KG1 (cell line): ENCODE data around the gene MAGED4.
"Not testable (repeated sequence)": the region's sequence is repeated elsewhere in the genome, so short reads cannot be mapped to it uniquely, and the experiment has no call there.

ENCODE experiments used
- DNase-seq: peaks from one replicate; lab custom pipeline; 2025; lab: John Stamatoyannopoulos, UW

The MAGED4 gene, protein sequence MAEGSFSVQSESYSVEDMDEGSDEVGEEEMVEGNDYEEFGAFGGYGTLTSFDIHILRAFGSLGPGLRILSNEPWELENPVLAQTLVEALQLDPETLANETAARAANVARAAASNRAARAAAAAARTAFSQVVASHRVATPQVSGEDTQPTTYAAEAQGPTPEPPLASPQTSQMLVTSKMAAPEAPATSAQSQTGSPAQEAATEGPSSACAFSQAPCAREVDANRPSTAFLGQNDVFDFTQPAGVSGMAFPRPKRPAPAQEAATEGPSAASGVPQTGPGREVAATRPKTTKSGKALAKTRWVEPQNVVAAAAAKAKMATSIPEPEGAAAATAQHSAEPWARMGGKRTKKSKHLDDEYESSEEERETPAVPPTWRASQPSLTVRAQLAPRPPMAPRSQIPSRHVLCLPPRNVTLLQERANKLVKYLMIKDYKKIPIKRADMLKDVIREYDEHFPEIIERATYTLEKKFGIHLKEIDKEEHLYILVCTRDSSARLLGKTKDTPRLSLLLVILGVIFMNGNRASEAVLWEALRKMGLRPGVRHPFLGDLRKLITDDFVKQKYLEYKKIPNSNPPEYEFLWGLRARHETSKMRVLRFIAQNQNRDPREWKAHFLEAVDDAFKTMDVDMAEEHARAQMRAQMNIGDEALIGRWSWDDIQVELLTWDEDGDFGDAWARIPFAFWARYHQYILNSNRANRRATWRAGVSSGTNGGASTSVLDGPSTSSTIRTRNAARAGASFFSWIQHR

DNA sequence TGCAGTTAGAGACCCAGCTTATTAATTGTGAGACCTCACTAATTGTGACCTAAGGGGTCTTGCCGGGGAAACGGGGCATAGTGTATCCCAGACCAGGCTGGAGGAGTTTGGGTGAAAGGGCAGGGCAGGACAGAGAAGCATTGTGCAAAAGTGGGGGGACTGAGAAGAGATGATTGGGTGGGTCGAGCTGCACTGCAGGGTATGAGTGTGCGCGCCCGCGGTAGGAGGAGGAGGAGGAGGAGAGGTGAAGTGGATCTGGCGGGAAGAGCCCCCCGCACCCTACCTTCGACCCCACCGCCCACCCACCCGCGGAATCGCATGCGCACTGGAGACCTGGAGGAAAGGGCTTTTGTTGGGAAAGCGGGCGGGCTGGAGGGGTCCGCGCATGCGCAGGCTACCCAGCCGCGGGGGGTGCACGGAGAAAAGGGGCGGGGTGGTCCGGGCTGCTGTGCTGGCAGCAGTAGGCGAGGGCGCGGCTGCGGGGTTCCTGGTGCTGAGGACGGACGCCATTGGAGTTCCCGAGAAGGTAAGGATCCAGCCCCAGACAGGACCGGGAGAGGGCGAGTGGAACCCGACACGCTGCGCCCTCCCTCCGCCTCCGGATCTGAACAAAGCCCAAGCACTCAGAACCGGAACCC lies at the start of gene MAGED4:
Gene MAGED4 (plus strand): TSS at position 449 of the 638 bp plus-strand sequence. CDS start 1,035 bp downstream, outside the sequence.
- not testable (repeated sequence) for DNase-seq

DNA sequence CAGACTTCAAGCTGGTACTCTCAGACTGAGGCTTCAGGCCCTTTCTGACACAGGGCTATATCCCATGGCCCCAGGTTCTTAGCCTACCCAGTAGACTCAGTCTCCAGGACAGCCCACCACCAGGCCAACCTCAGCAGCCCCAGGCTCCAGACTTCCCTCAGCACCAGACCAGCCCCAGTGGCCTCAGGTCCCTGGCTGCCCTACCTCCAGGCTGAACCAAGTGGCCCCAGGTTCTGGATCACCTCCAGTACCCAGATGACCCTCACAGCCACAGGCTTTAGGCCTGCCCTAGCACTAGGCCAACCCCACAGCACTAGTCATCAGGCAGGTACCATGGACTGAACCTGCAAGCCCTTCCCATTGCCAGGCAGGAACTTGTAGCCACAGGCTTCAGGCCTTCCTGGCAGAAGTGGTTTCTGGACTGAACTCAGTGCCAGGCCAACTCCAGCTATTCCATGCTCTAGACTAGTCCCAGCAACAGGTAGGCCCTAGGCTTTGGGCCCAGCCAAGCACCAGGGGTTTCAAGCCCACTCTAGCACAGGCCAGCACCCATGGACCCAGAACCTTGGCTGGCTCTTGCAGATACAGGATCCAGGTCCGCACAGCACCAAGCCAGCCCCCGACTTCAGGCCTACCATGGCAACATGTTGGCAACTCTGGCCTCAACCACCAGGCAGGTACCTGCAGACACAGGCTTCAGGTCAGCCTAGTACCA lies 45.7 kb upstream of the MAGED4 start:
- DNase-seq = no peak

DNA sequence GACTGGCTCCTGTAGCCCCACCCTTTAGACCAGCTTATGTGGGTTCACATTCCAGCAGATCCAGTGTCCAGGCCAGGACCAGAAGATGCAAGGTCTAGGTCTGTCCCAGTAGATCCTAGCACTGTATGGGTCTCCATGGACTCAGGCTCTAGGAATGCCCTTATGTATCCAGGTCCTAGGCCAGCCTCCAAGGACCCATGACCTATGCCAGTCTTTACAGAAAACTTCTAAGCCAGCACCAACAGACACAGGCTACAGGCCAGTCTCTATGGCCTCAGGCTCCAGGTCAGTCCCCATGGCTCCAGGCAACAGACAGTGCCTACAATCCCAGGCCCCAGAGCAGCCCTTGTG lies 45.2 kb upstream of the MAGED4 start:
- no peak for DNase-seq

DNA sequence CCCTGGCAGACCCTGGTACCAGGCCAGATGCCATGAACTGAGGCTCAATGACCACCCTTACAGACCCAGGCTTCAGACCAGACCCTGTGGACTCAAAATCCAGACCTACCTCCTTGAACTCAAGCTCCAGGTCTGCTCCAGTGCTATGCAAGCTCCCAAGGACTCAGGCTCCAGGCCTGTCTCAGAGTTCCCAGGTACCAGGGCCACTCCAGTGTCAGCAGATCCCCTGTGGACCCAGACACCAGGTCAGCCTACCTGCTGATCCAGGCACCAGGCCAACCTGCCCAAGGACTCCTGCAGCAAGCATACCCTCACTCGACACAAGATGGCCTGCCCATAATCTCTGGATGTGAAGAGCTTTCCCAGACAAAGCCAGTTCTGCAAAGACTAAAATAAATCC lies 44.7 kb upstream of the MAGED4 start:
- no peak for DNase-seq

DNA sequence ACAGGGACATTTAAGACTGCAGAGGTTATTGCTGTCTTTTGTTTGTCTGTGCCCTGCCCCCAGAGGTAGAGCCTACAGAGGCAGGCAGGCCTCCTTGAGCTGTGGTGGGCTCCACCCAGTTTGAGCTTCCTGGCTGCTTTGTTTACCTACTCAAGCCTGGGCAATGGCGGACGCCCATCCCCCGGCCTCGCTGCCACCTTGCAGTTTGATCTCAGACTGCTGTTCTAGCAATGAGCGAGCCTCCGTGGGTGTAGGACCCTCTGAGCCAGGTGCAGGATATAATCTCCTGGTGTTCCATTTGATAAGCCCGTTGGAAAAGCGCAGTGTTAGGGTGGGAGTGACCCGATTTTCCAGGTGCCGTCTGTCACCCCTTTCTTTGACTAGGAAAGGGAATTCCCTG lies 34.0 kb upstream of the MAGED4 start:
- DNase-seq = not testable (repeated sequence)

DNA sequence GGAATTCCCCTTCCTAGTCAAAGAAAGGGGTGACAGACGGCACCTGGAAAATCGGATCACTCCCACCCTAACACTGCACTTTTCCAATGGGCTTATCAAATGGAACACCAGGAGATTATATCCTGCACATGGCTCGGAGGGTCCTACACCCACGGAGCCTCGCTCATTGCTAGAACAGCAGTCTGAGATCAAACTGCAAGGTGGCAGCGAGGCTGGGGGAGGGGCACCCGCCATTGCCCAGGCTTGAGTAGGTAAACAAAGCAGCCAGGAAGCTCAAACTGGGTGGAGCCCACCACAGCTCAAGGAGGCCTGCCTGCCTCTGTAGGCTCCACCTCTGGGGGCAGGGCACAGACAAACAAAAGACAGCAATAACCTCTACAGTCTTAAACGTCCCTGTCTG lies 24.5 kb upstream of the MAGED4 start:
- DNase-seq = not testable (repeated sequence)

DNA sequence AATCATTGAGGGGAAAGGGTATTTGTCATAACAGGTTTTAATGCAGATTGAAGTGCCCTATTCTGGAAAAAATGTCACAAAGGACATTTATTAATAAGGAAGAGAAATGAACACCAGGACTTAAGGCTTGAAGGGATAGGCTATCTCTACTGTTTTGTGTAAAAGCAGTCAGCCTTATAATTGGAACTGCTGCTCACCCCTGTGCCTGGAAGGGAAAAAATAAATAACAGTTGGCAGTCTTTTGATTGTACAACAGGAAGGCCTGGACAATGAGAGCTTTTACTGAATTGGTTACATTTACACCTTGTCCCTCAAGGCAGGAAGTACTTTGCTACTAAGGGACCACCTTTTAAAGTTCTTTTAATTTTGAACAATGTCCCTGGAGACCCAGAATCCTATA lies 17.8 kb upstream of the MAGED4 start:
- no peak for DNase-seq

DNA sequence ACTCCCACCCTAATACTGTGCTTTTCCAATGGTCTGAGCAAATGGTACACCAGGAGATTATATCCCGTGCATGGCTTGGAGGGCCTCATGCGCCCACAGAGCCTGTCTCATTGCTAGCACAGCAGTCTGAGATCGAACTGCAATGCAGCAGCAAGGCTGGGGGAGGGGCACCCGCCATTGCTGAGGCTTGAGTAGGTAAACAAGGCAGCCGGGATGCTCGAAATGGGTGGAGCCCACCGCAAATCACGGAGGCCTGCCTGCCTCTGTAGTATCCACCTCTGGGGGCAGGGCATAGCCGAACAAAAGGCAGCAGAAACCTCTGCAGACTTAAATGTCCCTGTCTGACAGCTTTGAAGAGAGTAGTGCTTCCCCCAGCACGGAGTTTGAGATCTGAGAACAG lies 13.6 kb upstream of the MAGED4 start:
- DNase-seq = not testable (repeated sequence)

DNA sequence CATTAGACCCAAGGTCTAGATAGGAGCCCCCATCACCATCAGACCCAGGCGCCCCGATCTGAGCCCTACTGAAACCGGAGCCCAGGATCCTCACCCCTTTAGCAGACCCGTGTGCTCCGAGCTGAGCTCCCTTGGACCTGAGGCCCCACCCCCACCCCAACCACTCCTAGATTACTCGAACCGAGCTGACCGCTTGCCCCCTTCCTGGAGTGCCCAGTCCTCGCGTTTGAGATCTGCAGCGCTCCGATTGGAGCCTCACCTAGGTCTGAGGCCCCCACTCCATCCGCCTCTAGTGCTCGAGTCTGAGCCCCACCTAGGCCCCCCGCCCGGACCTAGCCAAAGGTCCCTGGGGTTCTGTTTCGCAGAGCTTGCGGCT lies 378 bp downstream of the MAGED4 start:
- not testable (repeated sequence) for DNase-seq

DNA sequence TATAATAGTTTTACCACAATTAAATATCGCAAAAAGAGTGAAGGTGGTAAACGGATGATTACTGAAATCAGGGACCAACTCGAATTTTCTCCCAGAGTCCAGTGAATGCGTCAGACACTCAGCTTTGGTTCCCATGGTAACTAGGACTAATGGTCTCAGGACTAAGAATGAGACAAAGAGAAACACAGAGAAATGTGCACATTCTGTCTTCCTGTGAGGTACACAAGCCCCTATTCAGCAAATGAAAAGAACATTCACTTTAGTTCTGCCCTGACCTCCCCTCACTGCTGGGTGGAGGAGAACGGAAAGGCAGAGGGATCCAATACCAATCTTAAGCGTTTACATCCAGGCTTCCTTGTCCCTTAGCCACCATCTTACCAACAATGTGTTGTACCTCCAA lies 26.7 kb downstream of the MAGED4 start:
- not testable (repeated sequence) for DNase-seq

DNA sequence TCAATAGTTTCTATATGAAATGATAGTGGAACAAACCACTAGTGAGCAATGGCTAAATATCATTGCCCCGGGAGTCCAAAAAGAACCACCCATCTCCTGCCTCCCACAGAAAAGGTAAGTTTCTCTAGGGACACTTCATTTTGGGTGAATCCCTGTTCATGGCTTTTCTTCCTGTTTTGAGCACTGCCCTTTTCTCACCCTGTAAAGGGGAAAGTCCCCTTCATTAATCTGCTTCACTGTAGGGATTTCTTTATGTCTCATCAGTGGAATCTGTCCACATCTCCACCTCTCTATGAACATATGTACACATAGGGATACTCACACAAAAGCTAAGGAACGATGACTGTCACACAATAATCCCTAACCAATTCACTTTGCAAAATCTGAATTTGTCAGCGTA lies 28.6 kb downstream of the MAGED4 start:
- no peak for DNase-seq

DNA sequence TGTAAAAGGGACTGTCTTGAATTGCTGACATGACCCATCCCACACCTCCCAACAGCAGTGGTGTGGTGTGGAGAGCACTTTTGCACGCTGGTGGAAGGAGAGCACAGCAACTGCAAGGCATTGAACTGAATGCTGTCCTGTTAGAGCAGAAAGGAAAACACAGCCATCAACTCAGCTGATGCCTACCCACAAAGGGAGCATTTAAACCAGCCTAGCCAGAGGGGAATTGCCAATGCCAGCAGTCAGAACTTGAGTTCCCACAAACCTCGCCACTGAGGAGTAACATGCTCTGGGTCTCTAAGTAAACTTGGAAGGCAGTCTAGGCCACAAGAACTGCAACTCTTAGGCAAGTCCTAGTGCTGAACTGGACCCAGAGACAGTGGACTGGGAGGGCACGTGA lies 31.9 kb downstream of the MAGED4 start:
- DNase-seq = no peak

DNA sequence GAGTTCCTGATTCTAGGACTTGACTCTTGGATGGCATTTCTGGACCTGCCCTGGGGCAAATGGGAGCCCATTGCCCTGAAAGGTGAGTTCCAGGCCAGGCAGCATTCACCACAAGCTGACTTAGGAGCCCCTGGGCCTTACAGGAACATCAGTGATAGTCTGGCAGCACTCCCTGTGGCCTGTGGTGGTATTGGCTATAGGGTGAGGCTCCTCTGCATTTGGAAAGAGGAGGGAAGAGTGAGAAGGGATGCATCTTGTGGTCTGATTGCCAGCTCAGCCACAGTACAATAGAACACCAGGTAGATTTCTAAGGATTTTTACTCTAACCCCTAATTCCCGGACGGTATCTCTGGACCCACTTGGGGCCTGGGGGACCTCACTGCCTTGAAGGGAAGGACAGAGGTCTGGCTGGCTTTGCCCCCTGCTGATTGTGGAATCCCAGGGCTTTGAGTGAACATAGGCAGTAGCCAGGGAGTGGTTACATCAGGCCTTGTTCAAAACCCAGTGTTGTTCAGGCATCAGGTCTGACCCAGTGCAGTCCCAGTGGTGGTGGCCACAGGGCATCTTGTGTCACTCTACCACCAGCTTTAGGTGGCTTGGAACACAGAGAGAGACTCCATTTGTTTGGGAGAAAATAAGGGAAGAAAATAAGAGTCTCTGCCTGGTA lies 32.9 kb downstream of the MAGED4 start:
- no peak for DNase-seq

DNA sequence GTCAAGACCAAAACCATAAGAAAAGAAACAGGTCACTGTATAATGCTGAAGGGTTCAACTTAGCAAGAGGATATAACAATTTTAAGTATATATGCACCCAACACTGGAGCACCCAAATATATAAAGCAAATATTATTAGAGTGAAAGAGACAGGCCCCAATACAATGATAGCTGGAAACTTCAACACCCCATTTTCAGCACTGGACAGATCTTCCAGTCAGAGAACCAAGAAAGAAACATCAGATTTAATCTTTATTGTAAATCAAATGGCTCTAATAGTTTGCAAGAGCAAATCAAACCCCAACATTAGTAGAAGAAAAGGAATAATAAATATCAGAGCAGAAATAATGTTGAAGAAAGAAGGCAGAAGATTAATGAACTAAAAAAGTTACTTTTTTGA lies 36.2 kb downstream of the MAGED4 start:
- DNase-seq = no peak
